ENCODE data around the gene ZNF740. TPM values are rescaled to one million over a fixed set of nuclear protein-coding genes. Genes with fewer than 3 reads are reported as not detected.

Gene ZNF740
- 10 to 100 TPM; 31.3 to 35.9 TPM for total RNA-seq

- peak; percentile 99 for DNase-seq
- TF ChIP-seq CTCF (IDR thresholded peaks at IDR 0.05) = no peak
- intact Hi-C loops (cut with micrococcal nuclease) = no loop called here
- H3K4me3 Mint-ChIP-seq = peak within 1 kb of the TSS; percentile 89
- ChIA-PET CTCF (interaction anchor here (0.7 to 17.7 kb wide), 17 partner anchors 8 to 165 kb away, joined by 3 to 199 read pairs (median 6); partner anchors contain the start of genes AAAS, ESPL1 and SOAT2), POLR2A (interaction anchor here (0.6 to 6.7 kb wide), 19 partner anchors 11 to 193 kb away, joined by 3 to 91 read pairs (median 6); partner anchors contain the start of genes AAAS, ESPL1, IGFBP6 and ITGB7)
- ATAC-seq = peak; percentile 95
- H3K36me3 Mint-ChIP-seq (ENCODE audit: low read depth) = peaks cover 32% of the 10 kb centered on the region
- no peaks in the 10 kb centered on the region for H3K9me3 Mint-ChIP-seq
- H3K4me1 Mint-ChIP-seq (ENCODE audit: low read depth) = peaks cover 51% of the 10 kb centered on the region
- peak within 1 kb of the TSS; percentile 96 for H3K27ac Mint-ChIP-seq
- no peaks in the 10 kb centered on the region for H3K27me3 Mint-ChIP-seq
Observed at GRCh38 chr12:53180220-53180930, at the start of gene ZNF740, which contains the start of gene CSAD. Gene ZNF740, plus strand, starts transcription at chr12:53180722. Its CDS starts 1,262 bp downstream, at chr12:53181984. Gene CSAD, minus strand, starts transcription at chr12:53180925. Its CDS starts 7,455 bp downstream, at chr12:53173470.

- Mint-ChIP-seq H3K27ac (no peak overlapping the region), H3K27me3 (no peaks in the 10 kb centered on the region), H3K4me1 (ENCODE audit: low read depth) (no peaks in the 10 kb centered on the region), H3K36me3 (ENCODE audit: low read depth) (no peaks in the 10 kb centered on the region), H3K4me3 (no peak overlapping the region), H3K9me3 (no peaks in the 10 kb centered on the region)
- ChIA-PET POLR2A (no interaction called here), CTCF (interaction anchor here (3.1 kb wide), 1 partner anchor 66 kb away, joined by 11 read pairs; no protein-coding TSS in a partner anchor)
- DNase-seq (no peak), ATAC-seq (no peak)
- TF ChIP-seq CTCF (IDR thresholded peaks at IDR 0.05) = no peak
- intact Hi-C loops (cut with micrococcal nuclease) = no loop called here
Observed at GRCh38 chr12:53131844-53132243, 48.7 kb upstream of the ZNF740 start.

- Mint-ChIP-seq H3K27ac (no peak overlapping the region), H3K9me3 (peaks cover 4% of the 10 kb centered on the region), H3K36me3 (ENCODE audit: low read depth) (no peaks in the 10 kb centered on the region), H3K27me3 (no peaks in the 10 kb centered on the region), H3K4me1 (ENCODE audit: low read depth) (no peaks in the 10 kb centered on the region), H3K4me3 (no peak overlapping the region)
- intact Hi-C loops (cut with micrococcal nuclease) = no loop called here
- ChIA-PET POLR2A (no interaction called here), CTCF (interaction anchor here (1.3 to 3.1 kb wide), 2 partner anchors 35 to 67 kb away, joined by 3 to 11 read pairs; no protein-coding TSS in a partner anchor)
- no peak for TF ChIP-seq CTCF (IDR thresholded peaks at IDR 0.05)
- ATAC-seq (no peak), DNase-seq (no peak)
Observed at GRCh38 chr12:53133722-53134121, 46.8 kb upstream of the ZNF740 start.

GRCh38 chr12:53143355-53143754 is 37.2 kb upstream of the ZNF740 start:
- CTCF ChIA-PET = no interaction called here
- intact Hi-C loops (cut with micrococcal nuclease) = no loop called here

More at GRCh38 chr12:53143355-53143754, 37.2 kb upstream of the ZNF740 start:
- DNase-seq (no peak), ATAC-seq (no peak)
- no peak for TF ChIP-seq CTCF (IDR thresholded peaks at IDR 0.05)
- H3K36me3 Mint-ChIP-seq (ENCODE audit: low read depth) = no peaks in the 10 kb centered on the region
- POLR2A ChIA-PET = no interaction called here
- peaks cover 2% of the 10 kb centered on the region for H3K9me3 Mint-ChIP-seq
- H3K4me1 Mint-ChIP-seq (ENCODE audit: low read depth) = no peaks in the 10 kb centered on the region
- no peak overlapping the region for H3K4me3 Mint-ChIP-seq
- no peaks in the 10 kb centered on the region for H3K27me3 Mint-ChIP-seq
- H3K27ac Mint-ChIP-seq = no peak overlapping the region

Data from activated CD8-positive, alpha-beta T cell treated with anti-CD3 and anti-CD28 coated beads for 36 hours (primary cell).